HG02642 (cell line): ENCODE results near the gene SDK2.
"Not testable (repeated sequence)": the region's sequence is repeated elsewhere in the genome, so short reads cannot be mapped to it uniquely, and the experiment has no call there.

Experiments used
- ATAC-seq: cut with Tn5 transposase; IDR thresholded peaks from one replicate; pipeline ENCODE4 v1.9.1; 2021; ENCODE audit warnings: mild to moderate bottlenecking; ENCODE audit not compliant: unreplicated experiment, poor library complexity

Gene SDK2

DNA sequence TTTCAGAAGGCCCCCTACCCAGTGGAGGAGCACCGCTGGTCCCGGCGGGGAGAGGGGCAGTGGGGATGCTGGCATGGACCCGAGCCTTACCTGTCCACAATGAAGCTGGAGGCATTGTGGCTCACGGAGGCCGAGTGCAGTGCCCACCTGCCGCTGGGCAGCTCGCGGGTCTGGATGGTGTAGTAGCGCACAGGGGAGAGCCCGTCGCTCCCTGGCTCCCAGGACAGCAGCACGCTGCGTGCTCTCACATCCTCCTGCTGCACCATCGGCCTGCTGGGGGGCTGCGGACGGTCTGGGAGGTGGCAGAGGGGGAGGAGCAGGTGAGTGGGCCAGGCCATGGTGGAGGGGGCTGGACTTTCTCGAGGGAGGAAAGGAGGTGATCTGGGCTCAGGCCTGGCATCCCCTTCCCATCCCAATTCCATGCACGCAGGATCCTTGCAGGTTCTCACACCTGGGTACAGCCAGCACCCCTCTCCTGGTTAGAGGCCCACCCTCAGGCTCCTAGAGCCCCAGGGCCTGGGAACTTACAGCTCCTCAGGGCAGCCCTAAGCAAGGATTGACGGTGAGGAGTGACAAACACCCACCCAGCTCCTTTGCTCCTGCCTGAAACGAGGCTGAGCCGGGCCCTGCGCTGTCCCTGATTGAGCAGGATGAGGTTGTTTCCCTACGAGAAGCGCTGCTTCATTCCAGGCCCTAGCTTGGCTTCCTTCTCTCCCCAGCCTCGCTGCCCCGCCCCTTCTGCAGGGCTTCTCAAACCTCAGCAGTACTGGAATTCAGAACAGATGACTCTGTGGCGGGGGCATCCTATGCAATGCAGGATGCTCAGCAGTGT is 256.3 kb downstream of the SDK2 start:
- ATAC-seq, result no peak

GRCh38 chr17:73386561-73386960 is 257.7 kb downstream of the SDK2 start:
- no peak for ATAC-seq

DNA sequence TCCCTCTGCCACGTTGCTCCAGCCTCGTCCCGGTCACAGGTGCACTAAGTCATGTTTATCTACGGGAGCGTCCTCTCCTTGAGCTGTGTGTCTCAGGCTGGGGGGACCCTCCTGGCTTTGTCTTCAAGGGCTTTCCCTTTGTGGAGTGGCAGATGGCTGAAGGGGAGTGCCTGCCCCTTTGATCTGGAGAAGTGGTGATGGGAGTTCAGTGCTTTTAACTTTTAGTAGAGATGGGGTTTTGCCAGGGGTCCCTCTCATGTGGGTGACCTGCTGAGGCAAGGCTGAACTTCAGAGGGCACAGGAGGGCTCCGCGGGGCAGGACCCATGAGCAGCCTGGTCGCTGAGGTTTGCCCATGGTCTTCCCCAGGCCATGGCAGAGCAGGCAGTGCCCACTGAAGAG is 259.3 kb downstream of the SDK2 start:
- ATAC-seq, result no peak

- no peak for ATAC-seq
Measured at GRCh38 chr17:73380439-73381106, 263.7 kb downstream of the SDK2 start.

DNA sequence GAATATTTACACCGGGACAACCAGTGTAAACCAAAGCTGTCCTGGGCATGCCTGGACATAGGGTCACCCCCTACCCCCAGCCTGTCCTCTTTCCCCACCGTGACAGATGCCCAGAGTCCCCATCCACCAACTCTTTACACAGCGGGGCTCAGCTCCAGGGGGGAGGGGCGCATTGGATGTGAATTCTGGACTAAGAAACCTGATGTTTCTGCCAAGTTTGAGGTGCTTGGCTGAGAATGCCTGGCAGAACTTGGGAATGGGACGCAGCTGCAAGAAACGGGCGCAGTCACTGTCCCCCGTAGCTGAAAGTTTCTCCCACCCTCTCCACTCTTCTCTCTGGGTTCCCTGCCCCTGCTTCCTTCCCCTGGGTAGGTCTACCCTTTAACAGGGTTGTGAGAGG is 264.4 kb downstream of the SDK2 start:
- no peak for ATAC-seq

DNA sequence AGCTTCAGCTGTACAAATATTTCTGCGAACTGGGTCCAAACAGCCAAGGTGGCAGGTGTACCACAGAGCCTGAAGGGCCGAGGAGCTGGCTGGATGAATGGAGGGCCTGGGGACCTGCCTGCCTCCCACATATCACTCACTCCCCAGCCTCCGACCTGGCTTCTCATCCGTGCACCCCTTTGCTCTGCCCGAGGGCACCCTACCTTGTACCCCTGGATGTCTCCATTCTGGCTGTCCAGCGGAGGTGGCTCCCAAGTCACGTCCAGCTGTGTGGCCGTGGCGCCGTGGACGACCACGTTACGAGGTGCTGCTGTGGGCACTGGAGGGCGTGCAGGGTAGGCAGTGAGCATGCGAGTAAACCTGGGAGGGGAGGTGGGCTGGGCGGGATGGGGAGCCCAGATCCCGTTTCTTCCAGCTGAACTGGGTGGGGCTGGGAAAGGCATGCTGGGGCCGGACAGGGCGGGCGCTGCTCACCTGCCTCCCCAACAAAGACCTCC is 265.2 kb downstream of the SDK2 start:
- no peak for ATAC-seq

GRCh38 chr17:73376636-73377035 is 267.6 kb downstream of the SDK2 start:
- ATAC-seq, result no peak

GRCh38 chr17:73376152-73376551 is 268.1 kb downstream of the SDK2 start:
- no peak for ATAC-seq

- ATAC-seq, result no peak
Measured at GRCh38 chr17:73371836-73372235, 272.4 kb downstream of the SDK2 start.

DNA sequence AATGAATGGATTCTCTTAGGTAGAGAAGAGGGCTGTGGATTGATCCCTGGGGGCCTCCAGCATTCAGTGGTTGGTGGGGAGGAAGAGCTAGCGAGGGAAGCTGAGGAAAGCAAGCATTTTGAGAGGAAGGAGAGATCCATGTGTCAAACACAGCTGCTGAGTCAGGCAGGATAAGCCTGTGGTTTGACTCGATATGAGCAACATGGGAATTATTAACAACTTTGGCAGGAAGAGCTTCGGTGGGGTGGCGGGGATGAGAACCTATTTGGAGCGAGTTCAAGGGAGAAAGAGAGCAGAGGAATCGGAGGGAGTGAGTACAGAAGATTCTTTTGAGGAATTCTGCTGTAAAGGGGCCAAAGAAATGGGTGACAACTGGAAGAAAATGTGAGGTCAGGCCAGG is 273.0 kb downstream of the SDK2 start:
- no peak for ATAC-seq

DNA sequence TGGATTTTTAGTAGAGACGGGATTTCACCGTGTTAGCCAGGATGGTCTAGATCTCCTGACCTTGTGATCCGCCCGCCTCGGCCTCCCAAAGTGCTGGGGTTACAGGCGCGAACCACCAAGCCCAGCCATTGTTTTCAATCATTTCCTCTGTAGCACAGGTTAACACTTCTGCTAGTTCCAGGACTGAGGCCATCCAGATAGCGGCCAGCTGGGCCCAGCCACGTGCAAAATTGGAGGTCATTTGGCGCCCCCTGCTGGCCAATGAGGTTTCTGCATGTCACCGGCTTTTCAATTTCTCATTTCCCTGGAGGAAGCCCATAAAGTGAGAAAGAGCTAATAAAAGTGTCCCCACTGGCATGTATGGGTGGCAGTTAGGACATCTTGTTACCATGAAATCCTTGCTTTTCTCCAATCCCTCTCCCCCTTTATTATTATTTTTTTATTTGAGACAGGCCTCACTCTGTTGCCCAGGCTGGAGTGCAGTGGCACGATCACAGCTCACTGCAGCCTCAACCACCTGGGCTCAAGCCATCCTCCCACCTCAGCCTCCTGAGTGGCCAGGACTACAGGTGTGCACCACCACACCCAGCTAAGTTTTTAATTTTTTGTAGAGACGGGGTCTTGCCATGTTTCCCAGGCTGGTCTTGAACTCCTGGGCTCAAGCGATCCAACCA is 274.3 kb downstream of the SDK2 start:
- not testable (repeated sequence) for ATAC-seq

GRCh38 chr17:73369111-73369521 is 275.1 kb downstream of the SDK2 start:
- ATAC-seq, result no peak

DNA sequence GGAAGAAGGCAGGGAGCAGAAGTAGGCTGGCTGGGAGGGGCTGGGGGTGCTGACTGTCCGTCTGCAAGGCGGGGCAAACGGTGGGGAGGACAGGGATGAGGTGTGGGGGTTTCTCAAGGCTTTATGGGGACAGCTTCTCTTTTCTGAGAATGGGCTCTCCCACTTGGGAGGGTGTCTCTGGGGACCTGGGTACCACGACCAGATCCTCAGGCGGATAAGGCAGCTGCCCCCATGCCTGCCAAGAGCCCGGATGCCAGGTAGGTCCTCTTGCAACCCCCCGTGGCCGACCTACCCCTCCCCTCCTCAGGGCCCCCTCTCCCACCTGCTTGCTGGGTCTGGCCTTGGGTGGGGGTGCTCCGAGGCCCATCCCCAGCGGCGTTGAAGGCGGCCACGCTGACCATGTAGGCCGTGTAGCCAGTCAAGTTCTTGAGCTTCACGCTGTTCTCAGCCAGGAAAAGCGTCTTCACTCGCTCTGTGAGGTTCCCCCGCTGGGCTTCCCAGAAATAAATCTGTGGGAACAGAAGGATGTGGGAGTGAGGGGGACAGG is 276.1 kb downstream of the SDK2 start:
- ATAC-seq, result no peak

DNA sequence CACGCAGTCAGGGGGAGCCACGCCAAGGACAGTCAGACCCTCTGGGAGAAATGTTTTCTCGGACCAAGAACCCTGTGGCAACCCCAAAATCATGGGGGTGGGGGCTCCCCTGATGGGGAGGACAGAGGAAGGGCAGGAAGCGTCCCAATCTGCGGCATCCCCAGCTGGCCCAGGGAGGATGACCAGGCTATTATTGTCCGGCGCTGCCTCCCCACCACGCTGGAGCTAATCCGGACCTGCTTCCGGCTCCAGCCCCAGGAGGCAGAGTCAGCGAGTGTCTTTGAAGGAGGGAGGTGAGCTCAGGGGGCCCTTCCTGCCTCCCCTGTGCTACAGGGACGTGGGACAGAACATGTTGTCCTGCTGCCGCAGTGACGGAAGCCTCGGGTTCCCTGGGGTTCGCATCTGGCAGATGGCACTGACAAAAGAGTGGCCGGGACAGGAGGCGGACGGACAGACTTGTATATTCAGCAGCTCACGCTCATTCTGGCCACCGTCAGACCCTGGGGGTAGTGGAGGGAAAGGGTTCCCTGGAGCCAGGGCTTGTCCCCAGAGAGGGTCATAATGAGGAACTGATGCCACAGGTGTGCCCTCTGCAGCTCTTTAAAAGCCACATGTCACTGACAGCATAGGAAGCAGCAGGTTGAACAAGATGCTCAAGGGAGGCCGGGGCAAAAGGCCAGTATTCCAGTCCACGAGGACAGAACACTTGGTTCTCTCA is 278.2 kb downstream of the SDK2 start:
- ATAC-seq, result no peak

GRCh38 chr17:73365301-73365874 is 278.9 kb downstream of the SDK2 start:
- no peak for ATAC-seq

GRCh38 chr17:73364155-73364522 is 280.1 kb downstream of the SDK2 start:
- no peak for ATAC-seq

GRCh38 chr17:73363442-73364154 is 280.6 kb downstream of the SDK2 start:
- ATAC-seq, result no peak

DNA sequence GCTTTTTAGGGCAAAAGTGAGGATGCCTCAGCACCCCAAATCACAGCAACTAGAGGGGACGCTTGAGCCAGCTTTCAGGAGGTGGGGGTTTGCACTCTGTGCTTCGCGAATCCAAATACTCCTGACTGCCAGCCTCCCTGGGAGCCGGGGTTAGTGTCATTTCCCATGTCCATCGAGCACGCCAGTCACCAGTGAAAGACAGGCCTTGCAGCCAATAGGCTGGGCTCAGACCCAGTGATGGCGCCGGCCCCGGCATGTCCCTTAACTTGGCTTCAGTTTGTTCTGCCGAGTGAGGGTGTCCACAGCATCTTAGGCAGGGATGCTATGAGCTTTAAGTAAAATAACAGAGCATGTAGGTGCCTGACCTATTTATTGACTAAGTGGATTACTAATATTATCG is 281.5 kb downstream of the SDK2 start:
- ATAC-seq, result no peak
